IMR-90 (cell line): ENCODE data around the gene OAS3. TPM values are rescaled to one million over a fixed set of nuclear protein-coding genes. Genes with fewer than 3 reads are reported as not detected.

Experiments used
- ATAC-seq: fragments of 200-7000 bp; cut with Tn5 transposase; 2 replicates; pipeline ENCODE4 v1.9.1; 2020; ENCODE audit warnings: low read depth, mild to moderate bottlenecking, moderate library complexity
- BruUV-seq: library from RNA; stranded (reverse); fragments of 400-500 nt; replicated peaks from 2 replicates; lab custom pipeline; 2021; lab: Mats Ljungman, UMichigan
- CTCF ChIA-PET: fragments of 300-600 bp; formaldehyde crosslinking; extraction: SDS; loops from one replicate; lab custom pipeline; 2021; ENCODE audit warnings: antibody characterized with exemption; lab: Yijun Ruan, JAX
- POLR2A ChIA-PET: fragments of 300-600 bp; sonication (Branson Sonifier 250); formaldehyde crosslinking; loops from one replicate; lab custom pipeline; 2022; ENCODE audit warnings: antibody characterized with exemption; ENCODE audit not compliant: unreplicated experiment; lab: Charles Lee
- DNase-seq: peaks from one replicate; pipeline ENCODE4 v3.0.0; 2013
- H2AFZ ChIP-seq: replicated peaks from 2 replicates; pipeline ENCODE3; 2013; ENCODE audit warnings: low read length, mild to moderate bottlenecking; ENCODE audit not compliant: poor library complexity
- H2AK5ac ChIP-seq: 2 replicates; pipeline ENCODE4 v1.6.1; 2013; ENCODE audit warnings: low read depth, low read length, inconsistent platforms
- H2AK9ac ChIP-seq: replicated peaks from 2 replicates; pipeline ENCODE3; 2013; ENCODE audit warnings: mild to moderate bottlenecking, low read depth, low read length, moderate library complexity; ENCODE audit not compliant: poor library complexity
- H2BK120ac ChIP-seq: 2 replicates; pipeline ENCODE4 v1.6.1; 2013; ENCODE audit warnings: low read depth, low read length, inconsistent platforms
- H2BK15ac ChIP-seq: 3 replicates; pipeline ENCODE4 v1.6.1; 2013; ENCODE audit warnings: low read depth, low read length, inconsistent platforms
- H2BK20ac ChIP-seq: 2 replicates; pipeline ENCODE4 v1.6.1; 2013; ENCODE audit warnings: low read depth, mild to moderate bottlenecking, inconsistent platforms, low read length, moderate library complexity
- H2BK5ac ChIP-seq: 2 replicates; pipeline ENCODE4 v1.6.1; 2013; ENCODE audit warnings: mild to moderate bottlenecking, low read depth, low read length, inconsistent platforms; ENCODE audit not compliant: poor library complexity, severe bottlenecking
- H3K14ac ChIP-seq: replicated peaks from 2 replicates; pipeline ENCODE4 v1.6.1; 2013; ENCODE audit warnings: low read depth, low read length, inconsistent platforms
- H3K18ac ChIP-seq: 2 replicates; pipeline ENCODE4 v1.6.1; 2013; ENCODE audit warnings: low read depth, low read length, control low read depth
- H3K23ac ChIP-seq: 2 replicates; pipeline ENCODE4 v1.6.1; 2013; ENCODE audit warnings: low read depth, low read length, inconsistent platforms
- H3K27ac ChIP-seq: 2 replicates; pipeline ENCODE4 v1.5.1; 2013; ENCODE audit warnings: mild to moderate bottlenecking, control low read depth, low read length; ENCODE audit not compliant: insufficient read depth
- H3K27me3 ChIP-seq: 2 replicates; pipeline ENCODE4 v1.6.1; 2013; ENCODE audit warnings: low read length; ENCODE audit not compliant: control insufficient read depth, insufficient read depth
- H3K36me3 ChIP-seq: 2 replicates; pipeline ENCODE4 v1.6.1; 2013; ENCODE audit warnings: low read length, mixed read lengths; ENCODE audit not compliant: control insufficient read depth, insufficient read depth
- H3K4ac ChIP-seq: 2 replicates; pipeline ENCODE4 v1.6.1; 2013; ENCODE audit warnings: low read depth, low read length, inconsistent platforms
- H3K4me1 ChIP-seq: 2 replicates; pipeline ENCODE4 v1.6.1; 2013; ENCODE audit warnings: low read length, mixed read lengths; ENCODE audit not compliant: control insufficient read depth, insufficient read depth
- H3K4me2 ChIP-seq: 2 replicates; pipeline ENCODE4 v1.6.1; 2013; ENCODE audit warnings: low read depth, mild to moderate bottlenecking, control low read depth, low read length, moderate library complexity
- H3K4me3 ChIP-seq: 2 replicates; pipeline ENCODE4 v1.5.1; 2013; ENCODE audit warnings: low read depth, mild to moderate bottlenecking, control low read depth, low read length, moderate library complexity; ENCODE audit not compliant: insufficient read depth
- H3K56ac ChIP-seq: 2 replicates; pipeline ENCODE4 v1.6.1; 2013; ENCODE audit warnings: low read length, inconsistent platforms; ENCODE audit not compliant: insufficient read depth; ENCODE audit errors: extremely low read depth
- H3K79me1 ChIP-seq, 2 experiments: 2 replicates each; pipeline ENCODE4 v1.6.1; 2013; ENCODE audit warnings: low read length in 2 of 2, inconsistent platforms in 1 of 2, low read depth in 1 of 2
- H3K9ac ChIP-seq: 2 replicates; pipeline ENCODE4 v1.6.1; 2013; ENCODE audit warnings: low read depth, low read length, control low read depth
- H3K9me1 ChIP-seq: 2 replicates; pipeline ENCODE4 v1.6.1; 2013; ENCODE audit warnings: low read length, inconsistent platforms; ENCODE audit not compliant: insufficient read depth
- H3K9me3 ChIP-seq: 2 replicates; pipeline ENCODE4 v1.6.1; 2013; ENCODE audit warnings: low read length; ENCODE audit not compliant: control insufficient read depth, insufficient read depth
- H4K20me1 ChIP-seq: 2 replicates; pipeline ENCODE4 v1.6.1; 2013; ENCODE audit warnings: low read length, inconsistent platforms; ENCODE audit not compliant: insufficient read depth
- H4K5ac ChIP-seq: 2 replicates; pipeline ENCODE4 v1.6.1; 2013; ENCODE audit warnings: mild to moderate bottlenecking, low read depth, low read length, control low read depth
- H4K8ac ChIP-seq, 2 experiments: 2 replicates each; pipeline ENCODE4 v1.6.1; 2013; ENCODE audit warnings: low read depth in 2 of 2, low read length in 2 of 2, control low read depth in 1 of 2, inconsistent platforms in 1 of 2
- H4K91ac ChIP-seq: 2 replicates; pipeline ENCODE4 v1.6.1; 2013; ENCODE audit warnings: low read depth, low read length, inconsistent platforms; ENCODE audit not compliant: insufficient read depth
- BHLHE40 ChIP-seq: fragments of 150-350 bp; IDR thresholded peaks from 2 replicates; pipeline ENCODE4 v1.6.1; 2016; ENCODE audit warnings: mild to moderate bottlenecking, low read depth, low read length
- CHD1 ChIP-seq: IDR thresholded peaks from 2 replicates; pipeline ENCODE4 v1.6.1; 2012; ENCODE audit warnings: low read depth, low read length, improper control_type of control experiment
- MAZ ChIP-seq: IDR thresholded peaks from 2 replicates; pipeline ENCODE4 v1.6.1; 2012; ENCODE audit warnings: low read depth, mild to moderate bottlenecking, low read length, improper control_type of control experiment, moderate library complexity, borderline replicate concordance
- MXI1 ChIP-seq: IDR thresholded peaks from 2 replicates; pipeline ENCODE4 v1.6.1; 2012; ENCODE audit warnings: low read depth, mild to moderate bottlenecking, low read length, moderate library complexity, borderline replicate concordance
- POLR2A ChIP-seq: IDR thresholded peaks from 2 replicates; pipeline ENCODE4 v1.6.1; 2012; ENCODE audit warnings: mild to moderate bottlenecking, low read depth, low read length
- RAD21 ChIP-seq: IDR thresholded peaks from 2 replicates; pipeline ENCODE4 v1.6.1; 2012; ENCODE audit warnings: low read length, improper control_type of control experiment
- RCOR1 ChIP-seq: IDR thresholded peaks from 2 replicates; pipeline ENCODE4 v1.6.1; 2012; ENCODE audit warnings: mild to moderate bottlenecking, low read length, improper control_type of control experiment; ENCODE audit not compliant: insufficient replicate concordance
- WGBS, 2 experiments: methylation state at CpG; one replicate each; pipeline versions ENCODE4 v1.1.5 to v1.1.7; 2013; ENCODE audit warnings: missing lambda C conversion rate in 2 of 2; ENCODE audit not compliant: insufficient read length in 1 of 2; ENCODE audit errors: extremely low coverage in 2 of 2; 5-methylcytosine and 5-hydroxymethylcytosine counted together
- dilution Hi-C: fragments of 300-500 bp; cut with HindIII; formaldehyde crosslinking; loops from one replicate; pipeline ENCODE4 v1.14.3; 2018; ENCODE audit warnings: low sequenced_read_pairs; ENCODE audit not compliant: unreplicated experiment
- in situ Hi-C: fragments of 300-500 bp; cut with MboI; formaldehyde crosslinking; loops from 3 replicates; pipeline ENCODE4 v1.14.3; 2019; ENCODE audit warnings: low sequenced_read_pairs, inconsistent platforms, mixed read lengths
- intact Hi-C: fragments of 100-400 bp; cut with micrococcal nuclease; formaldehyde crosslinking; loops from 2 replicates; pipeline ENCODE4 v1.10.0; 2022
- polyA plus RNA-seq, 3 experiments: library from polyadenylated mRNA; depleted of rRNA; stranded (reverse); fragments of >200 nt; gene quantifications; 2 replicates each; pipeline ENCODE4 v1.2.3, GENCODE V29; 2012; ENCODE audit warnings: low replicate concordance in 1 of 3
- total RNA-seq: library from RNA; depleted of rRNA; stranded (reverse); fragments of >200 nt; gene quantifications from 2 replicates; pipeline ENCODE4 v1.2.3, GENCODE V29; 2012
- TF ChIP-seq, protein P1 (sequence below): fragments of 150-350 bp; IDR thresholded peaks from 2 replicates; pipeline ENCODE4 v1.6.1; 2017; ENCODE audit warnings: mild to moderate bottlenecking, antibody characterized with exemption, low read length, low read depth
- TF ChIP-seq, protein P2 (sequence below): fragments of 150-350 bp; IDR thresholded peaks from 2 replicates; pipeline ENCODE4 v1.6.1; 2016; ENCODE audit warnings: low read depth, mild to moderate bottlenecking, low read length, moderate library complexity, borderline replicate concordance

The OAS3 gene
- total and polyA plus RNA-seq, 2 of the 4 experiments (the other 2 are of a cell fraction) = 4.1 to 7.8 TPM

DNA sequence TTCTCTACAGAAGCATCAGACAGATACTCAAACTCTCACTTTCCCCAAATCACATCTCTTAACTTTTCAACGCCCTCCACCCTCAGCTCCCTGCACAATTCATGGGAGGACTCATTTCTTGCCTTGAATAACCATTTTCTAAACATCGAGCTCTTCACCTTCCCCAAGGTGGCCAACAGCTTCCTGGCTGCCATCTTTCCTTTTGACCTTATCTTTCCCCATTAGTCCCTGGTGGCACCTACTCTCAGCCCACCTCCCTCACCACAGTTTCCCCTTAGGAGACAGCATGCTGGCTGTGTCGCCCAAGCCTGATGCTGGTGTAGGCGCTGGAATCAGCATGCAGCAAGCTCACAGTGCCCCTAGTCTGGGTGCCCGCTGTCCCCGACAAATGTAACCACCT is 39.9 kb upstream of the OAS3 start:
- no peak overlapping the region for H2BK20ac ChIP-seq
- DNase-seq (no peak), ATAC-seq (no peak)
- no peak overlapping the region for H4K8ac ChIP-seq
- no peaks in the 10 kb centered on the region for H4K20me1 ChIP-seq
- H3K79me1 ChIP-seq = no peaks in the 10 kb centered on the region
- dilution Hi-C loops = no loop called here
- TF ChIP-seq MAZ = no peak
- TF ChIP-seq, protein P1, sequence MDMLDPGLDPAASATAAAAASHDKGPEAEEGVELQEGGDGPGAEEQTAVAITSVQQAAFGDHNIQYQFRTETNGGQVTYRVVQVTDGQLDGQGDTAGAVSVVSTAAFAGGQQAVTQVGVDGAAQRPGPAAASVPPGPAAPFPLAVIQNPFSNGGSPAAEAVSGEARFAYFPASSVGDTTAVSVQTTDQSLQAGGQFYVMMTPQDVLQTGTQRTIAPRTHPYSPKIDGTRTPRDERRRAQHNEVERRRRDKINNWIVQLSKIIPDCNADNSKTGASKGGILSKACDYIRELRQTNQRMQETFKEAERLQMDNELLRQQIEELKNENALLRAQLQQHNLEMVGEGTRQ = no peak
- TF ChIP-seq, protein P2, sequence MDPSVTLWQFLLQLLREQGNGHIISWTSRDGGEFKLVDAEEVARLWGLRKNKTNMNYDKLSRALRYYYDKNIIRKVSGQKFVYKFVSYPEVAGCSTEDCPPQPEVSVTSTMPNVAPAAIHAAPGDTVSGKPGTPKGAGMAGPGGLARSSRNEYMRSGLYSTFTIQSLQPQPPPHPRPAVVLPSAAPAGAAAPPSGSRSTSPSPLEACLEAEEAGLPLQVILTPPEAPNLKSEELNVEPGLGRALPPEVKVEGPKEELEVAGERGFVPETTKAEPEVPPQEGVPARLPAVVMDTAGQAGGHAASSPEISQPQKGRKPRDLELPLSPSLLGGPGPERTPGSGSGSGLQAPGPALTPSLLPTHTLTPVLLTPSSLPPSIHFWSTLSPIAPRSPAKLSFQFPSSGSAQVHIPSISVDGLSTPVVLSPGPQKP = no peak
- TF ChIP-seq POLR2A = no peak
- no peak for TF ChIP-seq RAD21
- no peak for TF ChIP-seq CHD1
- TF ChIP-seq RCOR1 = no peak
- no peak for TF ChIP-seq BHLHE40
- no peak for TF ChIP-seq MXI1
- no peaks in the 10 kb centered on the region for H3K9me3 ChIP-seq
- H3K27me3 ChIP-seq = no peaks in the 10 kb centered on the region
- no peak overlapping the region for H4K91ac ChIP-seq
- WGBS, 2 experiments = 38% methylated on average over 2 of the region's 6 CpGs; no CpG with 5 or more reads in 1 of the 2 experiments
- H3K18ac ChIP-seq = no peak overlapping the region
- H4K5ac ChIP-seq = no peak overlapping the region
- ChIA-PET POLR2A (no interaction called here), CTCF (no interaction called here)
- H3K27ac ChIP-seq = no peak overlapping the region
- H3K4me2 ChIP-seq = no peak overlapping the region
- H3K36me3 ChIP-seq = no peaks in the 10 kb centered on the region
- intact Hi-C loops = no loop called here
- no peak overlapping the region for H2AK9ac ChIP-seq
- no peak overlapping the region for H3K23ac ChIP-seq
- H3K4me3 ChIP-seq = no peak overlapping the region
- no peak overlapping the region for H3K9ac ChIP-seq
- no TSS peak for BruUV-seq
- H3K9me1 ChIP-seq = no peaks in the 10 kb centered on the region
- H2BK15ac ChIP-seq = no peak overlapping the region
- in situ Hi-C loops = no loop called here
- H2AK5ac ChIP-seq = no peak overlapping the region
- H2BK120ac ChIP-seq = no peak overlapping the region
- H3K4ac ChIP-seq = no peak overlapping the region
- no peak overlapping the region for H3K14ac ChIP-seq
- no peaks in the 10 kb centered on the region for H3K4me1 ChIP-seq
- H2BK5ac ChIP-seq = no peak overlapping the region
- no peak overlapping the region for H3K56ac ChIP-seq
- no peak overlapping the region for H2AFZ ChIP-seq
